H1 (cell line): Measurements from ENCODE around the gene AGRN. TPM values are rescaled to one million over a fixed set of nuclear protein-coding genes. Genes with fewer than 3 reads are reported as not detected.

Experiments
- CTCF ChIA-PET: fragments of 300-600 bp; sonication (Branson Sonifier 250); formaldehyde crosslinking; loops from one replicate; lab custom pipeline; 2021; ENCODE audit not compliant: partially characterized antibody; lab: Charles Lee
- POLR2A ChIA-PET: fragments of 300-600 bp; sonication (Branson Sonifier 250); formaldehyde crosslinking; loops from one replicate; lab custom pipeline; 2021; ENCODE audit warnings: inconsistent platforms; ENCODE audit not compliant: partially characterized antibody; lab: Charles Lee
- DNase-seq, 2 experiments: peaks; one replicate each; pipeline versions ENCODE4 v3.0.0 to v3.0.0-alpha.2; 2010 to 2022; ENCODE audit warnings: low spot score in 2 of 2, low read depth in 1 of 2, mixed read lengths in 1 of 2
- FAIRE-seq: peaks from 2 replicates; lab custom pipeline; 2011; peaks lifted over from hg19 to GRCh38; lab: Jason Lieb, UNC
- H2AFZ ChIP-seq: 2 replicates; pipeline ENCODE4 v1.8.1; 2012; ENCODE audit warnings: low read length, inconsistent platforms
- H2AK5ac ChIP-seq: 2 replicates; pipeline ENCODE4 v1.6.1; 2013; ENCODE audit warnings: low read depth, low read length
- H2BK120ac ChIP-seq: replicated peaks from 2 replicates; pipeline ENCODE3; 2013; ENCODE audit warnings: low read depth, low read length, inconsistent platforms
- H2BK12ac ChIP-seq: 2 replicates; pipeline ENCODE4 v1.6.1; 2013; ENCODE audit warnings: low read depth, low read length
- H2BK15ac ChIP-seq: 2 replicates; pipeline ENCODE4 v1.6.1; 2013; ENCODE audit warnings: low read length
- H2BK20ac ChIP-seq: 2 replicates; pipeline ENCODE4 v1.6.1; 2013; ENCODE audit warnings: low read length
- H2BK5ac ChIP-seq: 2 replicates; pipeline ENCODE4 v1.6.1; 2013; ENCODE audit warnings: low read depth, low read length
- H3K14ac ChIP-seq: 2 replicates; pipeline ENCODE4 v1.6.1; 2013; ENCODE audit warnings: inconsistent platforms; ENCODE audit not compliant: insufficient read length
- H3K18ac ChIP-seq: 2 replicates; pipeline ENCODE4 v1.6.1; 2013; ENCODE audit warnings: low read length; ENCODE audit errors: extremely low read depth
- H3K23ac ChIP-seq: 2 replicates; pipeline ENCODE4 v1.6.1; 2013; ENCODE audit warnings: inconsistent platforms; ENCODE audit not compliant: insufficient read length
- H3K23me2 ChIP-seq: 2 replicates; pipeline ENCODE4 v1.6.1; 2013; ENCODE audit warnings: low read depth, low read length
- H3K27ac ChIP-seq: 2 replicates; pipeline ENCODE4 v1.6.1; 2011; ENCODE audit warnings: low read depth, low read length, inconsistent platforms
- H3K27me3 ChIP-seq, 4 experiments: replicated peaks in 1 of 4; 1 replicate in 1 of 4; 2 replicates in 3 of 4; pipeline versions ENCODE4 v1.6.1 to v1.8.1; 2011 to 2013; ENCODE audit warnings: low read length in 3 of 4, mild to moderate bottlenecking in 3 of 4, inconsistent platforms in 2 of 4, mixed read lengths in 2 of 4, moderate library complexity in 1 of 4; ENCODE audit not compliant: control insufficient read depth in 3 of 4, insufficient read depth in 3 of 4; ENCODE audit errors: extremely low read depth in 1 of 4
- H3K36me3 ChIP-seq, 4 experiments: 2 replicates each; pipeline versions ENCODE4 v1.6.1 to v1.8.1; 2011 to 2013; ENCODE audit warnings: mild to moderate bottlenecking in 4 of 4, low read length in 3 of 4, moderate library complexity in 2 of 4, control low read depth in 1 of 4, inconsistent platforms in 1 of 4; ENCODE audit not compliant: insufficient read depth in 4 of 4, control insufficient read depth in 2 of 4
- H3K4ac ChIP-seq: replicated peaks from 2 replicates; pipeline ENCODE3; 2013; ENCODE audit warnings: low read length, low read depth, mixed read lengths, inconsistent platforms; ENCODE audit not compliant: insufficient read length
- H3K4me1 ChIP-seq, 4 experiments: replicated peaks in 1 of 4; 1 replicate in 1 of 4; 2 replicates in 3 of 4; pipeline versions ENCODE4 v1.6.1 to v1.8.1; 2011 to 2013; ENCODE audit warnings: low read length in 3 of 4, inconsistent platforms in 2 of 4, mixed read lengths in 1 of 4; ENCODE audit not compliant: insufficient read depth in 4 of 4, control insufficient read depth in 3 of 4
- H3K4me2 ChIP-seq, 2 experiments: 2 replicates each; pipeline versions ENCODE4 v1.6.1 to v1.8.1; 2011 to 2013; ENCODE audit warnings: low read depth in 2 of 2, low read length in 2 of 2, control low read depth in 1 of 2, inconsistent platforms in 1 of 2, mild to moderate bottlenecking in 1 of 2; ENCODE audit not compliant: insufficient read depth in 1 of 2
- H3K4me3 ChIP-seq, 4 experiments: fragments of 200-600, 300-600 bp in 1 of 4; sonication (generic), shearing (Covaris generic), sonication (Bioruptor Twin) in 1 of 4; 2 replicates each; pipeline versions ENCODE4 v1.5.1 to v1.8.1; 2011 to 2016; ENCODE audit warnings: low read length in 4 of 4, low read depth in 3 of 4, control low read depth in 2 of 4, inconsistent platforms in 2 of 4, mild to moderate bottlenecking in 2 of 4, mixed read lengths in 1 of 4, moderate library complexity in 1 of 4; ENCODE audit not compliant: insufficient read depth in 2 of 4; ENCODE audit errors: extremely low read depth in 1 of 4
- H3K56ac ChIP-seq: replicated peaks from 2 replicates; pipeline ENCODE3; 2013; ENCODE audit warnings: low read depth, mild to moderate bottlenecking, mixed read lengths, low read length, inconsistent platforms; ENCODE audit not compliant: insufficient read length
- H3K79me1 ChIP-seq: 2 replicates; pipeline ENCODE4 v1.6.1; 2013; ENCODE audit warnings: low read depth, low read length, control low read depth
- H3K79me2 ChIP-seq, 2 experiments: 2 replicates each; pipeline versions ENCODE4 v1.6.1 to v1.8.1; 2012 to 2013; ENCODE audit warnings: low read length in 2 of 2, mild to moderate bottlenecking in 2 of 2, inconsistent platforms in 1 of 2; ENCODE audit not compliant: insufficient read depth in 2 of 2, control insufficient read depth in 1 of 2
- H3K9ac ChIP-seq, 4 experiments: replicated peaks in 1 of 4; 1 replicate in 1 of 4; 2 replicates in 3 of 4; pipeline versions ENCODE4 v1.6.1 to v1.8.1; 2011 to 2013; ENCODE audit warnings: low read depth in 3 of 4, low read length in 3 of 4, control low read depth in 2 of 4, mild to moderate bottlenecking in 2 of 4, moderate library complexity in 2 of 4, inconsistent platforms in 1 of 4; ENCODE audit errors: extremely low read depth in 1 of 4
- H3K9me3 ChIP-seq, 2 experiments: 2 replicates each; pipeline versions ENCODE4 v1.6.1 to v1.8.1; 2012 to 2013; ENCODE audit warnings: mild to moderate bottlenecking in 2 of 2, moderate library complexity in 2 of 2, control low read depth in 1 of 2, inconsistent platforms in 1 of 2, low read depth in 1 of 2, low read length in 1 of 2, mixed read lengths in 1 of 2; ENCODE audit not compliant: insufficient read depth in 2 of 2
- H4K20me1 ChIP-seq, 2 experiments: replicated peaks in 1 of 2; 2 replicates each; pipeline versions ENCODE3 to v1.8.1; 2011 to 2013; ENCODE audit warnings: inconsistent platforms in 2 of 2, low read length in 2 of 2, mild to moderate bottlenecking in 1 of 2; ENCODE audit not compliant: insufficient read depth in 2 of 2, control insufficient read depth in 1 of 2
- H4K5ac ChIP-seq: 2 replicates; pipeline ENCODE4 v1.6.1; 2013; ENCODE audit warnings: low read length, low read depth, mixed read lengths, inconsistent platforms; ENCODE audit not compliant: insufficient read length
- H4K8ac ChIP-seq: 2 replicates; pipeline ENCODE4 v1.8.0; 2013; ENCODE audit warnings: mild to moderate bottlenecking, moderate library complexity, low read length, inconsistent platforms; ENCODE audit not compliant: insufficient read depth; ENCODE audit errors: extremely low read depth
- H4K91ac ChIP-seq: replicated peaks from 2 replicates; pipeline ENCODE3; 2013; ENCODE audit warnings: low read length, mixed read lengths, inconsistent platforms; ENCODE audit not compliant: insufficient read length
- CHD1 ChIP-seq: IDR thresholded peaks from 2 replicates; pipeline ENCODE4 v1.6.1; 2012; ENCODE audit warnings: low read depth, low read length, improper control_type of control experiment
- CREB1 ChIP-seq: IDR thresholded peaks from 2 replicates; pipeline ENCODE4 v1.6.1; 2012; ENCODE audit warnings: inconsistent platforms
- CTCF ChIP-seq, 3 experiments: IDR thresholded peaks; 1 replicate in 2 of 3; 2 replicates in 1 of 3; pipeline versions ENCODE4 v1.5.1 to v1.6.1; 2011; ENCODE audit warnings: low read length in 3 of 3, mild to moderate bottlenecking in 3 of 3, inconsistent platforms in 2 of 3, low read depth in 1 of 3, moderate library complexity in 1 of 3; ENCODE audit not compliant: insufficient read depth in 1 of 3; ENCODE audit errors: control extremely low read depth in 1 of 3
- GABPA ChIP-seq: IDR thresholded peaks from 2 replicates; pipeline ENCODE4 v1.6.1; 2011; ENCODE audit warnings: mild to moderate bottlenecking, low read length, moderate library complexity, borderline replicate concordance; ENCODE audit not compliant: insufficient read depth
- KDM4A ChIP-seq: IDR thresholded peaks from one replicate; pipeline ENCODE4 v1.7.1; 2012; ENCODE audit warnings: low read depth, mild to moderate bottlenecking, moderate library complexity, low read length, inconsistent platforms; ENCODE audit not compliant: severe bottlenecking
- POLR2AphosphoS5 ChIP-seq: IDR thresholded peaks from 2 replicates; pipeline ENCODE4 v1.6.1; 2011; ENCODE audit warnings: low read depth, low read length
- SIN3A ChIP-seq, 2 experiments: IDR thresholded peaks in 1 of 2; conservative IDR thresholded peaks in 1 of 2; 2 replicates each; pipeline ENCODE4 v1.6.1; 2011 to 2012; ENCODE audit warnings: low read length in 2 of 2, improper control_type of control experiment in 1 of 2, low read depth in 1 of 2, mild to moderate bottlenecking in 1 of 2
- YY1 ChIP-seq: IDR thresholded peaks from 2 replicates; pipeline ENCODE4 v1.6.1; 2011; ENCODE audit warnings: low read depth, mild to moderate bottlenecking, low read length
- WGBS, 2 experiments: shearing (Covaris generic) in 1 of 2; methylation state at CpG; one replicate each; pipeline versions ENCODE4 v1.1.6 to v1.1.7; 2013 to 2015; ENCODE audit warnings: low lambda C conversion rate in 2 of 2, mixed read lengths in 2 of 2, inconsistent platforms in 1 of 2, low coverage in 1 of 2, missing lambda C conversion rate in 1 of 2; ENCODE audit not compliant: insufficient replicate concordance in 2 of 2, insufficient coverage in 1 of 2, insufficient read length in 1 of 2; ENCODE audit errors: extremely low coverage in 1 of 2, missing lambda C conversion rate in 1 of 2; 5-methylcytosine and 5-hydroxymethylcytosine counted together
- polyA plus RNA-seq, 7 experiments: library from polyadenylated mRNA; depleted of rRNA in 3 of 7; stranded (reverse) in 5 of 7; unstranded in 2 of 7; fragments of >200 nt in 5 of 7; fragments of 200-250 nt in 2 of 7; gene quantifications; 1 replicate in 5 of 7; 2 replicates in 1 of 7; 4 replicates in 1 of 7; pipeline versions ENCODE4 v1.2.1 to v1.2.3, GENCODE V29; 2011 to 2013; ENCODE audit warnings: missing spikeins in 2 of 7, mixed read lengths in 2 of 7
- total RNA-seq: library from RNA; stranded (reverse); fragmentation: NEBNext Ultra II Directional; extraction: Animal tissue kit (Norgen Biotek cat#: 25700); gene quantifications from 2 replicates; pipeline ENCODE4 v1.2.1, GENCODE V29; 2021

Gene AGRN
- total and polyA plus RNA-seq, 2 of the 8 experiments (the other 6 are each of a cell fraction or from before 2014, with no cell fraction given), result 52.3 to 155 TPM

GRCh38 chr1:1059494-1060280 is 39.8 kb downstream of the AGRN start:
- no peak overlapping the region for H4K91ac ChIP-seq
- H3K36me3 ChIP-seq, result peaks cover 0 to 8% (median 2%) of the 10 kb centered on the region in 4 experiments; a peak in 3 of 8 replicates
- CTCF ChIA-PET, result interaction anchor here (0.7 to 10.2 kb wide), 13 partner anchors 12 to 232 kb away, joined by 3 to 70 read pairs (median 5); partner anchors contain the start of gene ISG15
- no peak overlapping the region for H2BK12ac ChIP-seq
- peak overlapping the region; percentile 51; the same call in 1 of the 2 replicates for H4K8ac ChIP-seq
- no peaks in the 10 kb centered on the region for H3K79me1 ChIP-seq
- no peak overlapping the region for H4K5ac ChIP-seq
- no peak overlapping the region for H3K9ac ChIP-seq
- H3K23me2 ChIP-seq, result peaks cover 7% of the 10 kb centered on the region; the same call in 1 of the 2 replicates
- WGBS, 2 experiments, result 12% methylated on average over 45 of the region's 69 CpGs; no CpG with 5 or more reads in 1 of the 2 experiments
- no peak overlapping the region for H3K4ac ChIP-seq
- H2BK120ac ChIP-seq, result no peak overlapping the region
- peak overlapping the region; percentile 43 to 76 (median 48) for H3K4me3 ChIP-seq
- H2AK5ac ChIP-seq, result no peak overlapping the region
- no peak overlapping the region for H3K27ac ChIP-seq
- peaks cover 0 to 18% (median 11%) of the 10 kb centered on the region in 4 experiments; a peak in 5 of 7 replicates for H3K4me1 ChIP-seq
- no peak overlapping the region for H3K23ac ChIP-seq
- H3K56ac ChIP-seq, result no peak overlapping the region
- H2BK5ac ChIP-seq, result no peak overlapping the region
- H3K27me3 ChIP-seq, result peaks cover 9 to 49% (median 34%) of the 10 kb centered on the region in 4 experiments
- no peak overlapping the region for H2BK20ac ChIP-seq
- no peak overlapping the region for H3K14ac ChIP-seq
- no peak for FAIRE-seq
- no peak overlapping the region; the same call in 1 of the 2 replicates for H2BK15ac ChIP-seq
- POLR2A ChIA-PET, result interaction anchor here (0.6 to 6.9 kb wide), 14 partner anchors 9 to 252 kb away, joined by 3 to 70 read pairs (median 4); no protein-coding TSS in a partner anchor
- no peak overlapping the region for H2AFZ ChIP-seq
- no peak overlapping the region for H3K18ac ChIP-seq
- peaks cover 0 to 20% of the 10 kb centered on the region in 2 experiments for H4K20me1 ChIP-seq
- no peaks in the 10 kb centered on the region for H3K79me2 ChIP-seq
- peak overlapping the region; percentile 42 to 98 for H3K4me2 ChIP-seq
- DNase-seq, result peak in 1 of 2 experiments; percentile 98
- no peaks in the 10 kb centered on the region for H3K9me3 ChIP-seq
- no peak for TF ChIP-seq CTCF (IDR thresholded peaks at IDR 0.05; ENCODE audit: control extremely low read depth in 1 of 3, insufficient read depth in 1 of 3, low read depth in 1 of 3, low read length in 3 of 3)
- 0 out of 2 replicates have a peak, but pooled peaks have one; percentile 46 for TF ChIP-seq GABPA
- TF ChIP-seq SIN3A (conservative IDR thresholded peaks at IDR 0.05 in 1 of 2, IDR thresholded peaks at IDR 0.05 in 1 of 2; ENCODE audit: low read depth in 1 of 2, low read length in 2 of 2), result peak in 1 of 2 experiments; percentile 27; a peak in 1 of 4 replicates
- peak; percentile 60 for TF ChIP-seq KDM4A
- TF ChIP-seq CREB1, result 0 out of 2 replicates have a peak, but pooled peaks have one; percentile 3
- TF ChIP-seq POLR2AphosphoS5, result no peak
- TF ChIP-seq CHD1, result no peak
- no peak for TF ChIP-seq YY1
